ENCODE data around the gene UBE4B.

The UBE4B gene

GRCh38 chr1:10074059-10074851 is 41.5 kb downstream of the UBE4B start:
- DNase-seq = no peak
- Histone ChIP-seq H3K4me1 (no peaks in the 10 kb centered on the region), H3K36me3 (no peaks in the 10 kb centered on the region), H3K27me3 (no peaks in the 10 kb centered on the region), H3K9me3 (no peaks in the 10 kb centered on the region), H3K4me3 (ENCODE audit: low read depth, low read length) (no peak overlapping the region)
- no peak for TF ChIP-seq CTCF (IDR thresholded peaks at IDR 0.05; ENCODE audit: low read depth, low read length)

- Histone ChIP-seq H3K27me3 (no peaks in the 10 kb centered on the region), H3K4me3 (ENCODE audit: low read depth, low read length) (no peak overlapping the region)
Observed at GRCh38 chr1:10074852-10075730, 42.3 kb downstream of the UBE4B start.

GRCh38 chr1:10075732-10076131 is 43.0 kb downstream of the UBE4B start:
- no peaks in the 10 kb centered on the region for H3K4me1 ChIP-seq
- H3K4me3 ChIP-seq (ENCODE audit: low read depth, low read length) = no peak overlapping the region
- DNase-seq = no peak
- no peaks in the 10 kb centered on the region for H3K27me3 ChIP-seq
- no peak for TF ChIP-seq CTCF (IDR thresholded peaks at IDR 0.05; ENCODE audit: low read depth, low read length)
- no peaks in the 10 kb centered on the region for H3K9me3 ChIP-seq
- no peaks in the 10 kb centered on the region for H3K36me3 ChIP-seq

More at GRCh38 chr1:10074852-10075730, 42.3 kb downstream of the UBE4B start:
- H3K4me1 ChIP-seq = no peaks in the 10 kb centered on the region
- DNase-seq = no peak
- H3K9me3 ChIP-seq = no peaks in the 10 kb centered on the region
- no peak for TF ChIP-seq CTCF (IDR thresholded peaks at IDR 0.05; ENCODE audit: low read depth, low read length)
- no peaks in the 10 kb centered on the region for H3K36me3 ChIP-seq

- Histone ChIP-seq H3K4me1 (no peaks in the 10 kb centered on the region), H3K9me3 (no peaks in the 10 kb centered on the region), H3K36me3 (no peaks in the 10 kb centered on the region), H3K4me3 (ENCODE audit: low read depth, low read length) (no peak overlapping the region), H3K27me3 (no peaks in the 10 kb centered on the region)
- no peak for TF ChIP-seq CTCF (IDR thresholded peaks at IDR 0.05; ENCODE audit: low read depth, low read length)
- DNase-seq = no peak
Observed at GRCh38 chr1:10078494-10078893, 45.7 kb downstream of the UBE4B start.

DNA sequence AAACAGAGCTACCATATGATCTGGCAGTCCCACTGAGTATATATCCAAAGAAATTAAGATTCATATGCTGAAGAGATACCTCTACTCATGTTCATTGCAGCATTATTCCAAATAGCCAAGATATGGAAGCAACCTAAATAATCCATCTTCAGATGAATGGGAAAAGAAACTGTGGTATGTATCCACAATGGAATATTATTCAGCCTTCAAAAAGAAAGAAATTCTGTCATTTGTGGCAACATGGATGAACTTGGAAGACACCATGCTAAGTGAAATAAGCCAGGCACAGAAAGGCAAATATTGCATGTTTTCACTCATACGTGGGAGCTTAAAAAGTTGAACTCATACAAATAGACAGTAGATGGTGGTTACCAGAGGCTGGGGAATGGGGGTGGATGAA is 47.8 kb downstream of the UBE4B start:
- no peak for DNase-seq
- no peak for TF ChIP-seq CTCF (IDR thresholded peaks at IDR 0.05; ENCODE audit: low read depth, low read length)
- Histone ChIP-seq H3K4me1 (no peaks in the 10 kb centered on the region), H3K36me3 (no peaks in the 10 kb centered on the region), H3K27me3 (no peaks in the 10 kb centered on the region), H3K9me3 (no peaks in the 10 kb centered on the region), H3K4me3 (ENCODE audit: low read depth, low read length) (no peak overlapping the region)
